NCI-H1436 treated with DMSO at 0.1 percent for 48 hours (cell line): Measurements from ENCODE around the gene DOCK2.

Experiments used
- DNase-seq: peaks from one replicate; lab custom pipeline; 2025; lab: John Stamatoyannopoulos, UW

The DOCK2 gene

DNA sequence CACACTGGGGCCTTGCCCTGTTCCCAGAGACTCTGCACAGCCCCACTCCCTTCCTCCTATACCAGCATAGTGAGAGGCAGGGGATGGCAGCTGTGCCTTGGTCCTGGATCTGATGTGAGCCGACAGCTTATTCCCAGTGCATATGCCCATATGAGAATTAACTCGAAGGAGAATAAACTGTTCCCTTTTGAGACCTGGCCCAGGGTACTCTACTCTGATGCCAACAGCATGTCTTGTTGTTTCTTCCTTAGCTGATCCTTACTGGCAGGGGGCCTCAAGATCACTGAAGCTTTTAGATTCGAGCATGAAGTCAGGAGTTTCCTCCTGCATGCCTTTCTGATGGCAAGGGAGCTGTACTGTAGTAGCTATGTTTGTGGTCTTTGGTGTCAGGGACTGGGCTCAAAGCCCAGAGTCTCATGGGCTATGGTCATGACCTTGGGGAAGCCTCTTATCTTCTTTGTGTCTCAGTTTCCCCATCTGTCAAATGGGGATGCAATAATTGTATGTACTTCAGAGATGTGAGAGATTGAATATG is 57.1 kb downstream of the DOCK2 start:
- no peak for DNase-seq

DNA sequence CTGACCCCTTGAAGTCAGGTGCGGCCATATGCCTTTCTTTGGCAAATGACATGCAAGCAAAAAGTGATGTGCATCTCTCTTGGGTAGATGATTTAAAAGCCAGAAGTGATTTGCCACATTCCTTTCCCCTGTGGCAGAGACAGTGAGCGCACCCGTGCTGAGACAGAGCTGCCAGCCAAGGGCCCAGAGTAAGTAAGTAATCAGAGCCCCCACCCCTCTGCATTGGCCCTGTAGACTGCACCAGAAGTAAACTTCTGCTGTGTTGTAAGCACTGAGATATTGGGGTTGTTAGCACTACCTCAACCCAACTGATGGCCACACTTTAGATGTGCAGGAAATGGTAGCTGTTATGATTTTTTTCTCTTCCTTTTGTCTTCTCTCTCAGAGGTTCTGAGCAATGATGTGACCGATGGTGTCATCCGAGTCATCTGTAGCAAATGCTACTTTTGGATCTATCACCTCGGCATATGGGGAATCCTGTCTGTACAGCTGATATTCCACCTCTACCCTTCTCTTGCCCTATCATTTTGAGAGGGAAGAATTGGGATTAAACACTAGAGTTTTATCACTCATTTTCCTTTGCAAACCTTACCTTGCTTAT is 58.0 kb downstream of the DOCK2 start:
- DNase-seq: no peak

DNA sequence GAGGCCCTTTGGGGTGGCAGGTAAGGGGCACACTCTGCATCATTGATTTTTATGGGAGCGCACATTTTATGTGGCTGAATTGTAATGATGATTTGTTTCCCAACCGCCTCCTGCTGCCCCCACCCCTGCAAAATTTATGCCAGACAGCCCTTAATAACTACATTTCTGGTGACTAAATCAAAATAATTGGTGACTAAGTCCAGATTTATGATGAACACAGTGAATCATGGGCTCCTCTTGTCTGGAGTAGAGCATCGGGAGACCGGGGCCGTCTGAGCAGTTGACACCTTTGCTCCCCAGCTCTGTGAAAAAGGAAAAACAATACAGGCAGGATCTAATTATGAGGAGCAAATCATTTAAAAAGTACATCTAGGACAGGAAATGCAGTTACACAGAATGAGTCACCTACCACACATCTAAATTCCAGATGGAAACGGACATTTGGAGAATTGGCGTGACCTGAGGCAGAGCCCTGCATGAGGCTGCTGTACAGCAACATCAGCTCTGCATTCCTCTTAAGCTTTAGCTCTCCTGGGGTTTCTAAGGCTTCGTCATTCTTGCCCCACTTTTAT is 58.9 kb downstream of the DOCK2 start:
- DNase-seq: no peak

DNA sequence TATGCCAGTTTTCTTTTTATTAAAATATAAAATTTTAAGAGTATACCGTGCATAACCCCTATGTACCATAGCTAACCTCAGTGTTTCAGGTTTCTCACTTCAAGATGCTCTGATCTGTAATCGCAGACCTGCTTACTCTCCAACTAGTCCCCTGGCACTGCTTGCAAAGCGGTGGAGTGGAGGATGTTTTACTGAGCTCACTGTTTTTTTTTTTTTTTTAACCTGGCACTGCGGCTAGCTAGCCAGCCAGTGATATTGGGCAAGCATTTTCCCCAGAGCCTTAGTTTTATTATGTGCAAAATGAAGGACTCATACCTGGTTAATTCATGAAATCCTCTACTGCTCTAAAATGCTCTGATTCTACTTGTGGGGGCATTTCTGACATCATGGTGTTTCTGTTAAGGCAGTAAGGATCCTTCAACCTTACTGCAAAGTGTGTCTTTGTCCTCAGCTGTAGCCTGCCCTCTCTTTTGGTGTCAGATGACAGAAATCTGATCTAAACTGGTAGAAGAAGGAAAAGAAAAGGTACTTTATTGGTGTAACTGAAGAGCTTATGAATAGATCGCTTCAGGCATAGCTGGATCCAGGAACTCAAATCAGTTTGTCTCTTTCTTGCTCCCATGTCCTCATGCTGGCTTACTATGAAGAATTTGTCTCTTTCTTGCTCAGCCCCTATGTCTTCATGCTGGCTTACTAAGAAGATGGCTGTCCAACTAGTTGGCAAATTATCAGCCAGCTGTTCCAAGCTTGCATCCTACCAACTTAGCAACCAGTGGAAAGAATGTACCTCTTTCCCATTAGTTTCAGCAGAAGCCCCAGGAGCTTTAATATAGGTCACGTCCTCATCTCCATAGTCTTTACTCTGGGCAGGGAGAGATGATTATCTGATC is 59.8 kb downstream of the DOCK2 start:
- DNase-seq: no peak

DNA sequence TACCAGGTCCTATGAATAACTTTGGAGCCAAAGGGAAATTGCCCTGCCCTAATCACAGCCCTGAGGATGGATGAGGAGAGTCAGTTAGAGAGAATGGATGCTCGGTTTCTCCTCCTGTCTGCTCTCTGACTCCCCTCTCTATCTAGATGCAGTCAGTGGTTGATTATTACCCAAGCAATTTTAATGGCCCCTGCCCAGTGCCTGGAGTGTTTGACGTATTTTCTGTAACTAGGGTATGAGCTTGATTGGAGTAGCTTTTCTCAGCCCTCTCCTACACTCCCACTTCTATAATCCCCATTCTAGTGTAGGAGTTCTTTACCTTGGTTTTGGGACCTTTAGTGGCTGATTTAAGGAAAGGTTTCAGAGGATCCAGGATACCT is 60.4 kb downstream of the DOCK2 start:
- DNase-seq: no peak

DNA sequence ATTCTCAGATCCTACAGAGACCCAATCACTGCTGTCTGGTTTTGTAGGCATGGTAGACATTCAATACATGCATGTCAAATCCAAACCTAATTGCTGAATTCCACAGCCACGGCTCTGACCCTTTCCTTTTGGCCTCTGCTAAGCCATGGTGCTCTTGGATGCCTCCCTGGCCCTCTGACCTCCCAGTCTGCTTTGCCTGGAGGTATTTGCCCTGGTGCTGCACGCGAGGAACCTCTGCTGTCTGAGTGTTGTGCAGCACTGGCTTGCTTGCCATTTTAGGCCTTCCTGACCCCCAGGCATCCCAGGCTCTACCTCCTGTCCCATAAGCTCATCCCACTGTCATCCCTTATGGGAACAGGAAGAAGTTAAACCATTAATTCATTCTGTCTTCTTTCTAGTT is 60.9 kb downstream of the DOCK2 start:
- DNase-seq: no peak

DNA sequence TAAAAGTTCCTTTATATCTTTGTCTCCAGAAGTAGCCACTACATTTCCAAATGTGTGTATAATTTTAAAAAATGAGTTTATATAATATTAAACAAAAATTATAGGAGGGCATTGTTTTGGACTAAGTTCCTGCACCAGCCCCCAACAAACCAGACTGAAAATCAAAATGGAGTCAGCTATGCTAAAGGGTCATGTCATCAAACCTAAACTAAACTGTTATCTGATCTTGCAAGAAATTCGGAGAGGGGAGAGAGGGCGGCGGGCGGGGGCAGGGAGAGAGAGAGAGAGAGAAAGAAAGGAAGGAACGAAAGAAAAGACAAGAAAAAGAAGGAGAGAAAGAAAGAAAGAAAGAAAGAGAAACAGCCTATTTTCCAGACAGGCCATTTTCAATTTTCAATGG is 63.5 kb downstream of the DOCK2 start:
- DNase-seq: no peak

DNA sequence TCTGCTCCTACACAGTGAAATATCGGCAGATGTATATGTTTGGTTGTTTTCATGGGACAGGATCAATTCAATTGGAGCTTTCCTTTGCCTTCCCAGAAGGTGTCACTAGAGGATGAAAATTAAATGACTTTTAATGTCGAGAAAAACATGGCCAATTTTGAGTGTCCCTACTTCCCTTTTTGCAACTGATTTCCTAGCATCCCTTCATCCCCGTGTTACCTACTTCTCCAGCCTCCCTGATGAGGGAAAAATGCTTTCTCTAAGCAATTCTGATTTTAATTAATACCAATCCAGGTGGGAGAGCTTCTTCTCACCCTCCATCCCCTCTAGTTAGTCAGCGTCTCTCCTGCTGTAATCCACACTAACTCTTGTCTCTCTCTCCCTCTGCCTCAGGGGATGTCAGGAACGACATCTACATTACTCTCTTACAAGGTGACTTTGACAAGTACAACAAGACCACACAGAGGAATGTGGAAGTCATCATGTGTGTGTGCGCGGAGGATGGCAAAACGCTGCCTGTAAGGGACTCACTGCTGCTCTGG is 64.9 kb downstream of the DOCK2 start:
- DNase-seq: no peak

DNA sequence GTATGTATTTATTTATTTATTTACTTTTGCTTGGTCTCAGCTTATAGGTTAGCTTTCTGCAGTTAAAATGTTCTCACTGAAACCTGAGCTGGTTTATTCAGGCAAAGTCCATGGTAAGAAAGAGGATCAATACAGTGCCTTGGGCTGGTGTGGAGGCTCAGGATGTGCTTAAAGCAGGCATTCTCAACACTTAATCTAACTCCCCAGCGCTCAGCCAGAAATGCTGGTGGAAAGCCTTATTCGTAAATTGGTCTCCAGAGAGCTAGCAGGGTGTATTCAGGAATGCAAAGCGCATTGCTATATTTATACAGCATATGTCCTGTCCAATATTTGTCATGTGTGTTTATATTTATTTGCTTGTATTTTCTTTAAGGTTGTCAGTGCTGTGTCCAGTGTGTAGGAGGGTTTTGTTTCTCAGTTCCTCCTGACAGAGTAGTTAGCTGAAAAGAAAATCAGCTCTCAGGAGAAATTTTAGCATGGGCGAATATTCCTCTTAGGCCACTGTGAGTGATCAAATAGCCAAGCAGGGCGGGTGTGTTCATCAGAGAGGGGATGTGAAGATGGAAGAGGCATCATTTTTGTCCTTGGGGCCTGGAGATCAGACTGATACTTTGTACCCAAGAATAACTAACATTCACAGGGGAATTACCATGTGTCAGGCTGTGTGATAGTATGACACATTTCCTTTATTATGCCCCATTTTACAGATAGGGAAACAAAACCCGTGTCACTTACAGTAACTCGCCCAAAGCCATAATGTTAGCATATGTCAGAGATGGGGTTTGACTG is 65.8 kb downstream of the DOCK2 start:
- DNase-seq: no peak

DNA sequence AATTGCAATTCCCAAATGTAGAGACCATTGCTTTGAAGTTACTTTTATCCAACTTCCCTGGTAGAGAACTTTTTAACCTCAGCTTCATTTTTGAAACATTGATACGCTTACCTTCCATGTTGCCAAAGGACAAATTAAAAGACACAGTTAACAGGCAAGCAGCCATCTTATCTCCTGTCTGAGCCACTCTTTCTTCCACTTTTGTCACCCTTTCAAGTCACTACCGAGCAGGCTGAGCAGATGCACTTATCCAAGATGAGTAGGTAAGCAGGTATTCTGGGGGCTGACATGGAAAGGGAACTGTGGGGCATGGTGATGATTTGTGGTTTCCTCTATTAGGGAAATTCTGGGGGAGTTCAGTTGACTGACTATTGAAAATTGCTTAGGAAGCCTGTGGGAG is 66.7 kb downstream of the DOCK2 start:
- DNase-seq: no peak

DNA sequence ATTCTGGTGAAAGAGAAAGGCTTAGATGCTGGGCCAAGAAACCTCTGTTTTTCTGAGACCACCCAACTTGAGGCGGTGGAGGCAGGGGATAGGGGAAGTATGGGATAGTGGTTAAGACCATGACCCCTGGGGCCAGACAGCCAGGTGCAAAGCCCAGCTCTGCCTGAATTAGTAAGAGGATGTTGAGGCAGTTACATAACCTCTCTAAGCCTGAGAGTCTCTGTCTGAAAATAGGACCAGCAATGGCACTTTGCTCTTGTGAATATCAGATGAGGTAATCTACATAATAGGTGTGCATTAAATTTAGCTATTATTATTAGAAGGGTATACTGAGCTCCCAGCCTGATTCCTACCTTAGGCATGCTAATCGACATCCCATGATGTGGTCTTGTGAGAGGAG is 68.2 kb downstream of the DOCK2 start:
- DNase-seq: no peak

DNA sequence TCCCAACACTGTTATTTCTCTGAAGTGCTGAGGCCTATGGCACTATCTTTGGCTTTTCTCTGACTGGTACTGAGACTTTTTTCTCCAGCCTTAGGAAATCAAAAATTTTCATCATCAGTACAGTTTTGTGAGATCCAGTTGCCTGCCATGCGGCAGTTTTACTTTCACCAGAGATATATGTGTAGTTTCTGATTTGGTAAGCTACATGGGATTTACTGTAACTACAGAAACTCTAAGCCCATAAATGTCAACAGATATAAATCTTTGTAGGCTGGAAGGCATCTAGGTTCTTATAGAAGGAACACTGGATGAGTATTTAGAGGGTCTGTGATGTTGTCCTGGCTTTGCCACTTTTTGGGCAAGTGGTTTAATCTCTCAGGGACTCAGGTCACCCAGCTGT is 69.0 kb downstream of the DOCK2 start:
- DNase-seq: no peak

DNA sequence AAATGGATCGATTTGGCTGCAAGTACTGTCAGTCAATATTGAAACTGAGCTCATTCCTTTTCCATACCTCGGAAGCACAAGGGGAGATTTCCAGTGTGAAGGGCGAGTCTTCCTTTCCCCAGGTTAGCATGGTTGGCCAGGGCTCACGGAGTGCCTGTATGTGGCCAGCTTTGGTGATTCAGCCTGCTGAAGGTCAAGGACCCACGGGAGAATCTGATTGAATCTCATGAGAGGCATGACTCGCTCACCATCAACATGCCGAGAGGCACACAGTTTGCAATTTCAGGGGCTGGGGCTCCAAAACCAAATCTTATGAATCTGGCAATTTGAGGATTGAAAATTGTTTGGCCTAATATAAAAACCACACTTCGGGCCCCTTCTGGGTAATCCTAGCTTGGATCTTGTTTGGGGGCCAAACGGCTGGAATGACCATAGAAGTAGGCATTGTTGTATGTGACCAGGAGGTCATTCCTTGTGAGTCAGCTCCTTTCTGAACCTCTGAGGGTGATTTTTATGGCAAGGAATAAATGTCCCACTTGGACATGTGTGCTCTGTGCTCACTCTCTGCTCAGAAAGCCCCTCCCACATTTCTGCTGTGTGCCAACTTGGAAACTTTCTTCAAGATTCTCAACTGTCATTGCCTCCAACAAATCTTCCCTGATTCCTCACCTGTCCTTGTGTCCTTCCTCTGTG is 69.8 kb downstream of the DOCK2 start:
- DNase-seq: no peak

DNA sequence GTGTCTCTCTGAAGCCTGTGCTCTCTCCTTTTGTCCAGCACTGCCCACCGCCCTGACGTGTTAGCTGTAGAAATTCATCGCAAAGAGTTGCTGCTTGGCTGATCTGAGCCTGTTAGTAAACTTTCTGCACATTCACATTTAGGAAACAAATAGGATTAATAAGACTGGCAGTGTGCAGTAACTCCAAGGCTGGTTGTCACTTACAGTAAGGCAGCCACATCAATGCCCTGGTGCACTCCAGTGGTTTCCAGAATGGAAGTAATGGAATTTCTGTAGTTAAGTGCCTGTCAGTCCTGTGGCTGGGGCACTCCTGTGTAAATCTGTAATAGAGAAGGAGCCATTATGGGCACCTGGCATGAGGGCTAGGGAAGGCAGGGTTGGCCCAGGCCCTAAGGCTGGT is 70.6 kb downstream of the DOCK2 start:
- DNase-seq: no peak

DNA sequence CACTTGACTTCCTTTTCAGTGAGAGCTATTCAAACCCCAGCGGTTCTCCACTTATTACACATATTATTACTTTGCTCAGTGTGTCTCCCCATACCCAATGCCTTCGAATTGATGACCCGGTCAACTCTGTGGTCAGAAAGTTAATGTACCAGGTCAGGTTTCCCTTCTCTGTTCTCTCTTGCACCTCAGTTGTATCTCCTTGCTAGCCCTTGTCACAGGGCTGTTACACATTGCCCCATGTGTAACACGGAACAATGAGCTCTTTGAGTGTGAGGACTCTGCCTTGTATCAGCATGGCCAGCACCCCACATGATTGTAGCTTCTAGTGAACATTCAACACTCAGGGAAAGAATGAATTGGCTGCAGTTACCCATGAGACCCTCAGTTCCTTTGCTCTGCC is 73.6 kb downstream of the DOCK2 start:
- no peak for DNase-seq

DNA sequence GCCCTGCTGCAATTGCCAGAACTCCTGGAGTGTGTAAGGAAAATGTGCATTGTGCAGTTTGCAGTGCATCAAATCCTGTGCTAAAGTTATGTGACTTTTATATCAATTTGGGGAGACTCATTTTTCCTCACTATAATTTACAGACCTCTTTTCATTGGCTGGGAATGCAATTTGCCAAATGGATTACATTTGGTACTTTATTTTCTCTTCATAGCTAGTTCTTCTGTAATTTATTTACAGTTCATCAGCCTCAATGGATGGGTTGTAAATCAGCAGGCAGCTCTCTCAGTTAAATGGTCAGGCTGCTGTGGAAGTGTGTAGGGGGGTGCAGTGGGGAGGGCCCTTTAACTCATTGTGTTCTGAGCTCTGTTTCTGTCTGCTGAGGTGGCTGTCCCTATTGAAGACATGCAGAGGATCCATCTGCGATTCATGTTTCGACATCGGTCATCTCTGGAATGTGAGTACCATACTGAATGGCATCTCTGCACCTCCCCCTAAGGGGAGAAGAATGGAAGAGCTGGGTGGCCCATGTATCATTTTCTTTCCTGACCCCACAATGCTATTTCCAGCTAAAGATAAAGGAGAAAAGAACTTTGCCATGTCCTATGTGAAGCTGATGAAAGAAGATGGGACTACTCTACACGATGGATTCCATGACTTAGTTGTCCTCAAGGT is 74.6 kb downstream of the DOCK2 start:
- DNase-seq: no peak

DNA sequence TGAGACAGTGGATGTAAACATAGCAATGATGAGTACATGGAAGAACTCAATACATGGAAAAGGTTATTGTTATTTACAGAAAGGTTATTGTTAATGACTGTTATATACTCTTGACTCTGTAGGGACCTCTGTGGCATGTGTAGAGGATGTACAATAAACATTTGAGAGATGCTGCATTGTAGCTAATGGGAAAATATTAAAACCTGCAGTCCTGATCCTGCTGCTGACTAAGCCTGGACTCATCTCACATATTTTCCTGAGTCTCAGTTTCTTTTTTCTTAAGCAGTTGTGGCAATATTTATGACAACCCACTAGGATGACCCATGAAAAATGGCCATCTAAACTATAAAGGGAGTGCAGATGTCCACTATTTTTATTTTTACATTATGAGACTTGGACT is 75.4 kb downstream of the DOCK2 start:
- no peak for DNase-seq

DNA sequence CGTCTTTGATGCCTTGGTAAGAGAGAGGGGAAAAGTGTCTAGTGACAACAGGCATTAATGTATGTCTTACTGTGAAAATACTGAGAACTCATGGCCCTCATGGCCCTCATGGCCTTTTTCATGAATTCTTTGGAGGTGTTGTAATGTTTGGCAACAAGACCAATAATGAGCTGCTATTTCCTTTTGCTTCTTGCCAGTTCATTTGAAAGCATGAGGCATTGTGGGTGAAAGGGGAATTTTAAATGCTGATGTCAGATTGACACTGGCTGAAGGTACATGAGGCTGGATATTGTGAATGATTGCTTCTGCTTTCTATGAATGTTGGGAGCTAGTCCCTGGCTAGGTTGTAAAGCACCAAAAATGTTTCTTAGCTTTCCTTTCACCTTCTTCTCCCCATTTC is 79.2 kb downstream of the DOCK2 start:
- DNase-seq: no peak

DNA sequence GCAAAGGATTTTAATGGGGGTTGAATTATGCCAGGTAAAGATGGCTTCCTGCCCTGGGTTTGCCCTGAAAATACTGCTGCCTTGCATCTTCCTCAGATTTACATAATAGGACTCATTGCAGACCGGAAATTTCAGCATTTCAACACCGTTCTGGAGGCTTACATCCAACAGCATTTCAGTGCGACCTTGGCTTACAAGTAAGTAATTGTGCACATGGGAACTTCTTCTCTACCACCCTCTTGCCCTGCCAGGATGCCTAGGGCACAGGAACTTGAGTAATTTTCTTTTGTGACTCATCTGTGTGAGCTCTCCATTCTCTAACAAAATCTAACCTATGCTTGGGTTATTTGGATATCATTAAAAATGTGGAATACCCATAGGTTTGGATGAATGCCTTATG is 80.2 kb downstream of the DOCK2 start:
- DNase-seq: no peak

DNA sequence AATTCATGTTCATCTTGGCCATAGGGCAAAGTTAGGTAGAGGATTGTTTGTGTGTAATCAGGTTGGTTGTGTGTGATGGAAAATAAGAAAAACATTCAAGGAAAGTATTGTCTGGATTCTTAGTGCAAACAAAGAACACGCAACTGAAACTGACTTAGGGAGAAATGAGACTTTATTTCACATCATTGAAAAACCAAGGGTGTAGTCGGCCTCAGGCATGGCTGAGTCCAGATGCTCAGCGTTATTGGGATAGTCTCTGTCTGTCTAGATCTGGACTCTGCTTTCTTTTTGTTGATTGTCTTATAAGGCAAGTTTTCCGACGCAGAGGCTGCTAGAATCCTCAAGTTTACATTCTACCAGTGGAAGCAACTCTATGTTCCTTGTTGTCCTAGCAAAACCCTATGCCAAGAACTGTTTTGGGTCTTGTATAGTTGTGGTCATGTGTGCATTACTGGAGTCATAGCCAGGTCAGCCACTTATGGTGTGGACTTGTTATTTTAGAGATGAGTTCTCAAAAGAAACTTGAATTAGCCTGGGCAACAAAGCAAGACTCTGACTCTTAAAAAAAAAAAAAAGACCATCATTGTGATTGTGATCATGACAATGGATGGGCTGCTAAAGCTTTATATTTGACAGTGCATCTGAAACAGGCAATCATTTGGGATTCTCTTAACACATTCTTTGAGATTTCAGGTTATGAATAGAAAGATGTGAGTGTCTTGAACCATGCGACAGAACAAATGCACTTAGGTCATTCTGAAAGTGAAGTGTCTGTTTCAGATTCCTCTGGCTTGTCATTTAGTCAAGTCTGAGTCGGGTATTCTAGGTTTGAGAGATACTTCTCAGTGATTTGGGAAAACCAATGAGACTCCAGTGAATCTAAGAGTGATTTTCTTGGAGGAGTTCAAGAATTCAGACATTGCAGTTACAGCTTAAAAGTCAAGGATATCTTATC is 82.6 kb downstream of the DOCK2 start:
- DNase-seq: no peak
